GM13977 (cell line): ENCODE data around the gene GALNTL6.
A peak's percentile ranks its signal among the peaks of the same experiment; 100 is the strongest.
"Not testable (repeated sequence)": the region's sequence is repeated elsewhere in the genome, so short reads cannot be mapped to it uniquely, and the experiment has no call there.

Experiments
- DNase-seq: peaks from one replicate; pipeline ENCODE4 v3.0.0; 2012; ENCODE audit warnings: low spot score
- CTCF ChIP-seq: IDR thresholded peaks from 2 replicates; pipeline ENCODE4 v1.5.1; 2012; ENCODE audit warnings: mild to moderate bottlenecking, control low read depth; ENCODE audit not compliant: insufficient read depth; ENCODE audit errors: extremely low read depth, missing control alignments
- in situ Hi-C: fragments of 300-500 bp; cut with MboI; formaldehyde crosslinking; loops from one replicate; pipeline ENCODE4 v1.12.0; 2022; ENCODE audit warnings: low sequenced_read_pairs, low pct_unique_long_range_greater_than_20kb, mixed read lengths, inconsistent platforms; ENCODE audit not compliant: unreplicated experiment

The GALNTL6 gene

GRCh38 chr4:173018446-173018845, 1205.2 kb downstream of the GALNTL6 start:
- no peak for TF ChIP-seq CTCF
- in situ Hi-C loops = loop anchor here (10.0 kb wide), 1 partner anchor 406 kb away; no protein-coding TSS in a partner anchor

GRCh38 chr4:173019664-173020063, 1206.5 kb downstream of the GALNTL6 start:
- no peak for DNase-seq
- TF ChIP-seq CTCF = no peak
- in situ Hi-C loops = loop anchor here (10.0 kb wide), 1 partner anchor 405 kb away; no protein-coding TSS in a partner anchor

More at GRCh38 chr4:173018446-173018845, 1205.2 kb downstream of the GALNTL6 start:
- DNase-seq = no peak

- in situ Hi-C loops, DNase-seq: not testable (repeated sequence)
Measured at GRCh38 chr4:173021746-173022573, 1208.8 kb downstream of the GALNTL6 start.

GRCh38 chr4:173024203-173024602, 1211.0 kb downstream of the GALNTL6 start:
- in situ Hi-C loops = no loop called here
- no peak for TF ChIP-seq CTCF
- DNase-seq = no peak

GRCh38 chr4:173025131-173025530, 1211.9 kb downstream of the GALNTL6 start:
- peak; percentile 51 for DNase-seq
- peak; percentile 59 for TF ChIP-seq CTCF
- in situ Hi-C loops = loop anchor here (5.0 kb wide), 1 partner anchor 232 kb away; no protein-coding TSS in a partner anchor

- in situ Hi-C loops = no loop called here
- no peak for DNase-seq
- no peak for TF ChIP-seq CTCF
Measured at GRCh38 chr4:173037242-173037641, 1224.0 kb downstream of the GALNTL6 start.

- TF ChIP-seq CTCF = no peak
- in situ Hi-C loops = no loop called here
- no peak for DNase-seq
Measured at GRCh38 chr4:173038192-173038896, 1225.1 kb downstream of the GALNTL6 start.
